Esophagus muscularis mucosa (tissue), 4 donors: ENCODE data around the gene SMTNL1. TPM values are rescaled to one million over a fixed set of nuclear protein-coding genes. Genes with fewer than 3 reads are reported as not detected.

Experiments
- DNase-seq: peaks from one replicate; pipeline ENCODE4 v3.0.0-alpha.2; 2017; ENCODE audit errors: extremely low spot score
- H3K27ac ChIP-seq, 4 donors: fragments of 200-600 bp; sonication (generic); replicated peaks in 1 of 4; 1 replicate in 3 of 4; 2 replicates in 1 of 4; pipeline ENCODE4 v1.5.1; 2016 to 2019; ENCODE audit warnings: mild to moderate bottlenecking in 1 of 4
- H3K27me3 ChIP-seq, 4 donors: fragments of 200-600 bp; sonication (generic); one replicate each; pipeline versions ENCODE4 v1.5.1 to v1.6.0; 2016 to 2019
- H3K36me3 ChIP-seq, 4 donors: fragments of 200-600 bp; sonication (generic); one replicate each; pipeline ENCODE4 v1.5.1; 2016 to 2019
- H3K4me1 ChIP-seq, 4 donors: fragments of 200-600 bp; sonication (generic); one replicate each; pipeline ENCODE4 v1.5.1; 2016 to 2019
- H3K4me3 ChIP-seq, 4 donors: fragments of 200-600 bp; sonication (generic); 1 replicate in 2 of 4; 2 replicates in 2 of 4; pipeline ENCODE4 v1.5.1; 2016 to 2019; ENCODE audit warnings: mild to moderate bottlenecking in 4 of 4, moderate library complexity in 1 of 4
- H3K9me3 ChIP-seq, 4 donors: fragments of 200-600 bp; sonication (generic); 1 replicate in 3 of 4; 2 replicates in 1 of 4; pipeline ENCODE4 v1.5.1; 2016 to 2019
- CTCF ChIP-seq, 3 experiments: fragments of 200-600 bp in 2 of 3; fragments of 450-650 bp in 1 of 3; sonication (generic) in 2 of 3; IDR thresholded peaks; one replicate each; pipeline ENCODE4 v1.5.1; 2017 to 2019; ENCODE audit warnings: antibody characterized with exemption in 3 of 3, mild to moderate bottlenecking in 2 of 3, moderate library complexity in 1 of 3
- EP300 ChIP-seq: sonication (generic); formaldehyde crosslinking; IDR thresholded peaks from one replicate; pipeline ENCODE4 v1.6.1; 2017; ENCODE audit warnings: antibody characterized with exemption
- POLR2A ChIP-seq: fragments of 450-650 bp; IDR thresholded peaks from one replicate; pipeline ENCODE4 v1.6.1; 2017; ENCODE audit warnings: antibody characterized with exemption, moderate library complexity, mild to moderate bottlenecking, low read depth
- POLR2AphosphoS5 ChIP-seq, 2 donors: sonication (generic); formaldehyde crosslinking; IDR thresholded peaks; one replicate each; pipeline ENCODE4 v1.6.1; 2017; ENCODE audit warnings: antibody characterized with exemption in 2 of 2
- WGBS: methylation state at CpG from one replicate; pipeline ENCODE4 v1.1.5; 2018; 5-methylcytosine and 5-hydroxymethylcytosine counted together
- intact Hi-C: fragments of 100-400 bp; cut with DNase I; formaldehyde crosslinking; loops from one replicate; pipeline ENCODE4 v1.15.1; 2023
- total RNA-seq, 4 donors: library from RNA; depleted of rRNA; stranded (reverse); fragments of >200 nt; gene quantifications; one replicate each; pipeline versions ENCODE4 v1.1.0 to v1.2.1, GENCODE V29; 2016

SMTNL1 gene
- total RNA-seq = not detected

- 52% methylated on average over 7 of the region's 14 CpGs for WGBS
- H3K27ac ChIP-seq = no peak within 1 kb of the TSS
- peaks cover 0 to 9% (median 0%) of the 10 kb centered on the region in 4 donors for H3K27me3 ChIP-seq
- H3K36me3 ChIP-seq = peaks cover 0 to 6% (median 3%) of the 10 kb centered on the region in 4 donors
- H3K9me3 ChIP-seq = no peaks in the 10 kb centered on the region
- intact Hi-C loops = no loop called here
- no peak for TF ChIP-seq POLR2A
- no peak for TF ChIP-seq EP300
- TF ChIP-seq CTCF (IDR thresholded peaks at IDR 0.05) = no peak
- no peak for TF ChIP-seq POLR2AphosphoS5 (IDR thresholded peaks at IDR 0.05)
- no peaks in the 10 kb centered on the region for H3K4me1 ChIP-seq
- no peak within 1 kb of the TSS for H3K4me3 ChIP-seq
- no peak for DNase-seq
Observed at GRCh38 chr11:57536947-57537619, at the start of gene SMTNL1. TSS of gene SMTNL1 (plus strand) at chr11:57537595. CDS start at chr11:57542643, 5,048 bp downstream.

GRCh38 chr11:57487920-57488659 lies 49.3 kb upstream of the SMTNL1 start:
- Histone ChIP-seq H3K4me3 (no peak overlapping the region), H3K36me3 (peaks cover 51 to 87% (median 68%) of the 10 kb centered on the region in 4 donors), H3K27me3 (peaks cover 0 to 20% (median 6%) of the 10 kb centered on the region in 4 donors), H3K4me1 (peaks cover 5 to 6% (median 6%) of the 10 kb centered on the region in 4 donors), H3K9me3 (no peaks in the 10 kb centered on the region), H3K27ac (no peak overlapping the region)
- DNase-seq = no peak
- WGBS = 84% methylated on average over 6 of the region's 6 CpGs
- TF ChIP-seq POLR2A (no peak), EP300 (no peak)
- intact Hi-C loops = no loop called here

- TF ChIP-seq EP300 (no peak), CTCF (IDR thresholded peaks at IDR 0.05) (no peak), POLR2AphosphoS5 (IDR thresholded peaks at IDR 0.05) (no peak), POLR2A (no peak)
- no peaks in the 10 kb centered on the region for H3K27me3 ChIP-seq
- H3K27ac ChIP-seq = no peak overlapping the region
- no peaks in the 10 kb centered on the region for H3K4me1 ChIP-seq
- H3K36me3 ChIP-seq = peaks cover 40 to 81% (median 57%) of the 10 kb centered on the region in 4 donors
- intact Hi-C loops = no loop called here
- DNase-seq = no peak
- 85% methylated on average over 9 of the region's 9 CpGs for WGBS
- no peaks in the 10 kb centered on the region for H3K9me3 ChIP-seq
- no peak overlapping the region for H3K4me3 ChIP-seq
Observed at GRCh38 chr11:57490456-57491248, 46.7 kb upstream of the SMTNL1 start.

- Histone ChIP-seq H3K36me3 (peaks cover 35 to 81% (median 52%) of the 10 kb centered on the region in 4 donors), H3K9me3 (no peaks in the 10 kb centered on the region), H3K27ac (no peak overlapping the region), H3K27me3 (no peaks in the 10 kb centered on the region), H3K4me3 (no peak overlapping the region), H3K4me1 (no peaks in the 10 kb centered on the region)
- DNase-seq = no peak
- TF ChIP-seq POLR2AphosphoS5 (IDR thresholded peaks at IDR 0.05) (no peak), POLR2A (no peak), EP300 (no peak), CTCF (IDR thresholded peaks at IDR 0.05) (peak; percentile 33 to 65 (median 43))
- 89% methylated on average over 8 of the region's 11 CpGs for WGBS
- intact Hi-C loops = no loop called here
Observed at GRCh38 chr11:57491371-57492061, 45.9 kb upstream of the SMTNL1 start.
